HepG2 (cell line): Measurements from ENCODE around the gene CDK9. TPM values are rescaled to one million over a fixed set of nuclear protein-coding genes. Genes with fewer than 3 reads are reported as not detected.

Experiments used
- ATAC-seq: fragments of 200-7000 bp; cut with Tn5 transposase; 3 replicates; pipeline ENCODE4 v1.9.1; 2020; ENCODE audit warnings: mild to moderate bottlenecking, moderate library complexity
- BruUV-seq: library from RNA; stranded (reverse); fragments of 400-500 nt; replicated peaks from 2 replicates; lab custom pipeline; 2021; lab: Mats Ljungman, UMichigan
- CTCF ChIA-PET: fragments of 300-600 bp; formaldehyde crosslinking; extraction: SDS; loops from one replicate; lab custom pipeline; 2021; ENCODE audit warnings: low total read pairs, inconsistent platforms, low intra/inter-chr PET ratio; lab: Yijun Ruan, JAX
- POLR2A ChIA-PET: fragments of 350-600 bp; sonication (Branson Sonifier 250); formaldehyde crosslinking; loops from one replicate; lab custom pipeline; 2020; ENCODE audit warnings: antibody characterized with exemption, inconsistent platforms; lab: Yijun Ruan, JAX
- DNase-seq: peaks from one replicate; pipeline ENCODE4 v3.0.0-alpha.2; 2015; ENCODE audit warnings: low spot score
- FAIRE-seq: peaks from 3 replicates; lab custom pipeline; 2011; peaks lifted over from hg19 to GRCh38; lab: Jason Lieb, UNC
- H2AFZ ChIP-seq: one replicate; pipeline ENCODE4 v1.6.1; 2011; ENCODE audit warnings: low read length, inconsistent platforms
- H3K27ac ChIP-seq: fragments of 300-600 bp; 3 replicates; pipeline ENCODE4 v1.8.0; 2011; ENCODE audit warnings: mixed run types, mild to moderate bottlenecking, mixed read lengths, low read length, inconsistent platforms; ENCODE audit not compliant: insufficient read depth; ENCODE audit errors: extremely low read length
- H3K27me3 ChIP-seq, 2 experiments: fragments of 200-600 bp in 1 of 2; 2 replicates in 1 of 2; 3 replicates in 1 of 2; pipeline versions ENCODE4 v1.6.0 to v1.8.0; 2011; ENCODE audit warnings: low read length in 2 of 2, mild to moderate bottlenecking in 2 of 2, moderate library complexity in 2 of 2, inconsistent platforms in 1 of 2; ENCODE audit not compliant: insufficient read depth in 2 of 2, control insufficient read depth in 1 of 2
- H3K36me3 ChIP-seq, 2 experiments: fragments of 200-600 bp in 1 of 2; replicated peaks in 1 of 2; 2 replicates in 1 of 2; 3 replicates in 1 of 2; pipeline versions ENCODE4 v1.5.1 to v1.8.0; 2011; ENCODE audit warnings: low read length in 2 of 2, inconsistent platforms in 1 of 2; ENCODE audit not compliant: insufficient read depth in 2 of 2, control insufficient read depth in 1 of 2
- H3K4me1 ChIP-seq: 2 replicates; pipeline ENCODE4 v1.5.1; 2012; ENCODE audit warnings: low read length, inconsistent platforms; ENCODE audit not compliant: insufficient read depth
- H3K4me2 ChIP-seq: 2 replicates; pipeline ENCODE4 v1.6.0; 2011; ENCODE audit warnings: low read depth, low read length, inconsistent platforms
- H3K4me3 ChIP-seq, 3 experiments: fragments of 200-600 bp in 1 of 3; sonication (generic), shearing (Covaris generic) in 1 of 3; replicated peaks in 1 of 3; 2 replicates each; pipeline ENCODE4 v1.5.1; 2011 to 2016; ENCODE audit warnings: low read length in 3 of 3, inconsistent platforms in 2 of 3, low read depth in 2 of 3, mild to moderate bottlenecking in 2 of 3, control low read depth in 1 of 3, mixed read lengths in 1 of 3; ENCODE audit not compliant: insufficient read depth in 1 of 3
- H3K79me2 ChIP-seq: one replicate; pipeline ENCODE4 v1.6.1; 2011; ENCODE audit warnings: low read length, inconsistent platforms; ENCODE audit not compliant: insufficient read depth
- H3K9ac ChIP-seq: 2 replicates; pipeline ENCODE4 v1.6.0; 2011; ENCODE audit warnings: mild to moderate bottlenecking, low read depth, low read length, inconsistent platforms; ENCODE audit not compliant: insufficient read depth
- H3K9me3 ChIP-seq: 2 replicates; pipeline ENCODE4 v1.5.1; 2012; ENCODE audit warnings: mild to moderate bottlenecking, low read length
- H4K20me1 ChIP-seq: 2 replicates; pipeline ENCODE4 v1.6.0; 2011; ENCODE audit warnings: inconsistent platforms, mild to moderate bottlenecking, low read length, moderate library complexity; ENCODE audit not compliant: insufficient read depth
- AGO2 ChIP-seq: fragments of 200-400 bp; formaldehyde crosslinking; optimal IDR thresholded peaks from 2 replicates; pipeline ENCODE3; 2017; ENCODE audit warnings: mild to moderate bottlenecking, low read depth, low read length, moderate library complexity
- RBFOX2 ChIP-seq: fragments of 200-400 bp; formaldehyde crosslinking; IDR thresholded peaks from 2 replicates; pipeline ENCODE4 v1.6.1; 2017; ENCODE audit warnings: low read depth, mild to moderate bottlenecking, low read length
- ZNF326 ChIP-seq: sonication (generic); formaldehyde crosslinking; IDR thresholded peaks from 2 replicates; pipeline ENCODE4 v1.4.0; 2020; ENCODE audit warnings: missing genetic modification reagents, borderline replicate concordance
- ZSCAN12 ChIP-seq: sonication (generic); formaldehyde crosslinking; IDR thresholded peaks from 2 replicates; pipeline ENCODE4 v1.9.0; 2021; ENCODE audit warnings: mild to moderate bottlenecking, missing genetic modification reagents
- WGBS: methylation state at CpG from one replicate; pipeline ENCODE4 v1.1.6; 2017; ENCODE audit warnings: low lambda C conversion rate; 5-methylcytosine and 5-hydroxymethylcytosine counted together
- in situ Hi-C: cut with HindIII; loops from 2 replicates; pipeline ENCODE4 v1.10.0; 2017; ENCODE audit warnings: low pct_unique_long_range_greater_than_20kb; ENCODE audit not compliant: extremely low pct_ligation_motif_present
- intact Hi-C: fragments of 100-400 bp; cut with micrococcal nuclease; formaldehyde crosslinking; loops from one replicate; pipeline ENCODE4 v1.10.0; 2022; ENCODE audit not compliant: unreplicated experiment
- polyA plus RNA-seq, 8 experiments: library from polyadenylated mRNA; depleted of rRNA in 3 of 8; stranded (reverse) in 7 of 8; unstranded in 1 of 8; fragments of >200 nt; fragmentation: Illumina TruSeq in 4 of 8; extraction: Trizol in 4 of 8; gene quantifications; 2 replicates each; pipeline versions ENCODE4 v1.2.1 to v1.2.3, GENCODE V29; 2011 to 2016; ENCODE audit warnings: low read depth in 4 of 8, missing spikeins in 1 of 8, mixed read lengths in 1 of 8; ENCODE audit not compliant: insufficient read depth in 1 of 8
- total RNA-seq, 5 experiments: library from RNA; depleted of rRNA; stranded (reverse); fragments of >200 nt; fragmentation: Illumina TruSeq; extraction: Trizol; gene quantifications; 2 replicates each; pipeline ENCODE4 v1.2.3, GENCODE V29; 2016; ENCODE audit warnings: low read depth in 1 of 5

CDK9 gene
- total and polyA plus RNA-seq, 2 of the 13 experiments (the other 11 are each of a cell fraction or from before 2014, with no cell fraction given), result 16.8 to 21.5 TPM

GRCh38 chr9:127806871-127807270 is 21.0 kb downstream of the CDK9 start:
- H3K9ac ChIP-seq, result no peak overlapping the region

GRCh38 chr9:127808347-127809001 is 22.6 kb downstream of the CDK9 start:
- Histone ChIP-seq H3K36me3 (peaks cover 15 to 49% of the 10 kb centered on the region in 2 experiments; a peak in 4 of 5 replicates), H4K20me1 (no peaks in the 10 kb centered on the region; the same call in 1 of the 2 replicates), H3K79me2 (peaks cover 11% of the 10 kb centered on the region), H2AFZ (no peak overlapping the region), H3K4me2 (no peak overlapping the region), H3K4me1 (peaks cover 28% of the 10 kb centered on the region), H3K27me3 (no peaks in the 10 kb centered on the region; a peak in 1 of 5 replicates), H3K9me3 (no peaks in the 10 kb centered on the region), H3K9ac (no peak overlapping the region), H3K4me3 (no peak overlapping the region), H3K27ac (no peak overlapping the region)
- intact Hi-C loops (no loop called here), in situ Hi-C loops (no loop called here)
- ChIA-PET CTCF (no interaction called here), POLR2A (interaction anchor here (0.8 to 1.2 kb wide), 3 partner anchors 11 to 16 kb away, joined by 3 to 4 read pairs (median 3); no protein-coding TSS in a partner anchor)
- no peak for TF ChIP-seq ZSCAN12 (CRISPR knock-in tag)
- peak; percentile 63 for TF ChIP-seq RBFOX2
- TF ChIP-seq AGO2, result peak; percentile 34
- DNase-seq (no peak), FAIRE-seq (no peak), ATAC-seq (no peak)
- 95% methylated on average over 9 of the region's 17 CpGs for WGBS
- no TSS peak for BruUV-seq

More at GRCh38 chr9:127806871-127807270, 21.0 kb downstream of the CDK9 start:
- no peak for ATAC-seq
- H3K27me3 ChIP-seq, result no peaks in the 10 kb centered on the region; a peak in 1 of 5 replicates
- H3K79me2 ChIP-seq, result peaks cover 15% of the 10 kb centered on the region
- H3K4me1 ChIP-seq, result peaks cover 19% of the 10 kb centered on the region
- BruUV-seq, result no TSS peak
- WGBS, result 95% methylated on average over 9 of the region's 14 CpGs
- H2AFZ ChIP-seq, result no peak overlapping the region
- H3K4me2 ChIP-seq, result no peak overlapping the region
- in situ Hi-C loops, result no loop called here
- no peak overlapping the region for H3K27ac ChIP-seq
- POLR2A ChIA-PET, result no interaction called here
- FAIRE-seq, result no peak
- H3K4me3 ChIP-seq, result no peak overlapping the region
- peaks cover 13 to 35% of the 10 kb centered on the region in 2 experiments; a peak in 4 of 5 replicates for H3K36me3 ChIP-seq
- CTCF ChIA-PET, result no interaction called here
- H3K9me3 ChIP-seq, result no peaks in the 10 kb centered on the region
- DNase-seq, result no peak
- TF ChIP-seq AGO2 (peak; percentile 45), ZNF326 (CRISPR knock-in tag) (no peak)
- H4K20me1 ChIP-seq, result no peaks in the 10 kb centered on the region; the same call in 1 of the 2 replicates
- intact Hi-C loops, result no loop called here
